Stimulated activated CD4-positive, alpha-beta T cell treated with anti-CD3 and anti-CD28 coated beads, Interleukin-12 subunit alpha, Interleukin-12 subunit beta, amount 100 ng/mL, for 4 hours (primary cell): ENCODE measurements around the gene SNN.

Experiments used
- DNase-seq: peaks from one replicate; pipeline ENCODE4 v3.0.0-alpha.2; 2020

SNN gene

DNA sequence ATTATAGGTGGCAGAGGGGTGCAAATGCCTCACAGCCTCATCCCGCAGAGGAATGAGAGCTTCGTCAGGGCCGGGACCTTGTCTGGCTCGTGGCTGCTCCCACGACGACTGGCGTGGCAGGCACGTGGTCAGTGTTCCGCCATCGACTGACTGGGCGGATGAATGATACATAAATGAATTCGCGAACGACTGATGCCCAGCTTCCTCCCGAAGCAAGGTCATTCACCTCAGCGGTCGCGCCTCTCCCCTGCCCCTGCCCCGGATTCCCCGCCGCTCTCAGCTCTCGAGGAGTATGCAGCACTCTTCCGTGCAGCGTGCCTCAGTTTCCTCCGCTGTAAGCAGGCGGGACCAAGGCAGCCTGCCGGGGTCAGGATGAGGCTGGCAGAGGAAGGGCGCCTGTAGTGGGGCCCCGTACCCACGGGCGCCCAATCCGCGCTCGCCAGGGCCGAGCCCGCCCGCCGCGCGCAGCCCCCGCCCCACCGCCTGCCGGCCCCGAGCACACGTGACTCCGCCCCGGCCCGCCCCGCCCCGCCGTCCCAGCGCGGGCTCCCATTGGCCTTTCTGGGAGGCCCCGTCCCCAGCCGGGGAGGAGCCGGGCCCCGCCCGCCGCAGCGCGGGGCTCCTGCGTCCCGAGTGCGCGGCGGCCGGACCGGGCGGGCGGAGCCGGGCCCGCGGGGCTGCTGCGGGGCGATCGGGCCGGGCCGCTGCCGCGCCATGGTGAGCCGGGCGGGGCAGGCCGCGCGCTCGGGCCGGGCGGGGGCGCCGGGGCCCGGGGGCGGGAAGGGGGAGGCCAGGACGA lies at the start of gene SNN:
TSS of gene SNN (plus strand) at position 632 of the 799 bp plus-strand sequence. CDS start 7,605 bp downstream, outside the sequence.
- DNase-seq: peak; percentile 88

- DNase-seq: no peak
These were observed 48.9 kb upstream of the SNN start for GRCh38 chr16:11619327-11619851.

DNA sequence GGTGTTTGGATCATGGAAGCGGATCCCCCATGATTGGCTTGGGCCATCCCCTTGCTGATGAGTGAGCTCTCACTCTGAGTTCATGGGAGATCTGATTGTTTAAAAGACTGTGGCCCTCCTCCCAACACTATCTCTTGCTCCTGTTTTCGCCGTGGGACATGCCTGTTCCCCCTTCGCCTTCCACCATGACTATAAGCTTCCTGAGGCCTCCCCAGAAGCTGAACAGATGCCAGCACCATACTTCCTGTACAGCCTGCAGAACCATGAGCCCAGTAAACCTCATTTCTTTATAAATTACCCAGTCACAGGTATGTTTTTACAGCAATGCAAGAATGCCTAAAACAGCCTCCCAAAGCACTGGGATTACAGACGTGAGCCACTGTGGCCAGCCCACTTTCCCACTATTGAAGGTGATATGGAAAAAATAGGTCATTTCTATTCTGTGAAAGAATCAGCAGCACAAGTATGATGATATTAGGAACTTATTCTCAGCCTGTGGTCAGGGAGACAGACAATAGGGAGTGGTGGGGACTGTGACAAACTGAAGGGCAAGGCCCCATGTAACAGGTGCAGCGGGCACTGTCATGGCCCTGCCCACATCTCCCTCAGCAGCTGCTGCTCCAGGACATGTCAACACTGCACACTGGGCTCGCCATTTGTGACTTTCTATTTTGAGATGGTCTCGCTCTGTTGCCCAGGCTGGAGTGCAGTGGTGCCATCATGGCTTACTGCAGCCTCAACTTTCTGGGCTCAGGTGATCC lies 47.8 kb upstream of the SNN start:
- DNase-seq: no peak

- DNase-seq: no peak
These were observed 46.7 kb upstream of the SNN start for GRCh38 chr16:11621539-11621919.

GRCh38 chr16:11621920-11622651 lies 46.2 kb upstream of the SNN start:
- DNase-seq: peak; percentile 23

DNA sequence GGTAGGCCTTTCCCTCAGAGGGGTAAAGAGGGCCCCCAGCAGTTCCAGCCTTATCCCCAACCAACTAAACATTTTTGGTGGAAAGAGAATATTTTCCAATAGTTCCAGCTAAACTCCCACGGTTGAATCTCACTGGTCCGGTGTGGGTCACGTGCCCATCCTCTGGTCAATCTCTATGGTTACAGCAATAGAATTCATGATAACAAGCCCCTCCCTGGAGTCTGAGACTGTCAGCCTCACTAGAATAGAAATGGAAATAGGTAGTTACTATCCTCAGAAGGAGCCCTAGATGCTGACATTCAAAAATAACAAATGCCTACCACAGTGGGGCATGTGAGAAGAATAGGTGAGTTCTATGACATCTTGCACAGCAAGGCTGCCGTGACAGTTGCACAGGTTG lies 44.0 kb upstream of the SNN start:
- no peak for DNase-seq

- DNase-seq: no peak
These were observed 43.3 kb upstream of the SNN start for GRCh38 chr16:11624636-11625607.

DNA sequence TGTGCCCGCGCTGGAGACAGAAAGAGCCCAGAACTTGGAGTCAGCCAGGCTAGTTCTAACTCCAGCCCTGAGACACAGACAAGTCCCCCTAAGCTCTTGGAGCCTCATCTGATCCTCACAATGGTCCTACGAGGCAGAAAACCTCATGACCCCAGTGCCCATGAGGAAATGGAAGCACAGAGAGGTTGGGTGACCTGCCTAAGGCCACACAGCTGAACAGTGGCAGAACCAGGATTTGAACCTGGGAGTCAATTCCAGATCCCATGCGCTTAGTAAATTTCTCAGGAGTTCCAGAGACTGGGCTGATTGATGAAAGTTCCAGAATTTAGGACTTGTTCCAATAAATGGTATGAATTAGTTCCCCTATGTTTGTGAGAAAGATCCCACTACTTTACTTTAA lies 42.5 kb upstream of the SNN start:
- no peak for DNase-seq

DNA sequence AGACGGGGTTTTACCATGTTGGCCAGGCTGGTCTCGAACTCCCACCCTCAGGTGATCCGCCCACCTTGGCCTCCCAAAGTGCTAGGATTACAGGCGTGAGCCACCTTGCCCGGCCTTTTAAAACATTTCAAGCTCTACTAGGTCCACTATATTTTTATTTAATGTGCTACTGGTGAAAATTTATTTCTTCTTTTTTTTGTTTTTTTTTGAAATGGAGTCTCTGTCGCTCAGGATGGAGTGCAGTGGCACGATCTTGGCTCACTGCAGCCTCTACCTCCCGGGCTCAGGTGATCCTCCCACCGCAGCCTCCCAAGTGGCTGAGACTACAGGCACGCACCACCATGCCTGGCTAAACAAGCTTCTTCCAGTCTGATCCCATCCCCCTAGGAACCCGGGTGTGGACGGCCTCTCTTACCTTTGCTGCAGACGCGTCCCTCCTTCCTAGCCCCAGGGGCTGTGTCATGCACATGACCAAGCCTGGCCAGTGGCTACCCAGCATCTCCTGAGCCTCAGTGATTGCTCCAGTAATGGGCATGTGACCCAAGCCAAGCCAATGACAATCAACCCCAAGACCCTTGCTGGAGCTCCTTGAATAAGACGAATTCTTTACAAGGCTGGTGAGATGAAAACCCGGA lies 41.5 kb upstream of the SNN start:
- DNase-seq: no peak

DNA sequence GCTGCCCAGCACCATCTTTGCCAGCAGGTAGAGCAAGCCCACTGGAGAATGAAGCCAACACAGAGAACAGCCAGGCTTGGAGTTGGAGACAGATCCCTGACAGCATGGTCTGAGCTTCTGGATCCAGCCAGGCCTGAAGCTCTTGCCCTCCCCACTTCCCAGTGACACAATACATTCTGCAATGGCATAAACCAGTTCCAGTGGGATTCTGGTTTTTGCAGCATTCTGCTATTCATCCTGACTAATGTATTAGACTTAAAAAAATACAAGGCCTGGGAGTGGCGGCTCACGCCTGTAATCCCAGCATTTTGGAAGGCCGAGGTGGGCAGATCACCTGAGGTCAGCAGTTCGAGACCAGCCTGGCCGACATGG lies 41.0 kb upstream of the SNN start:
- no peak for DNase-seq

- no peak for DNase-seq
These were observed 40.3 kb upstream of the SNN start for GRCh38 chr16:11627822-11628457.

DNA sequence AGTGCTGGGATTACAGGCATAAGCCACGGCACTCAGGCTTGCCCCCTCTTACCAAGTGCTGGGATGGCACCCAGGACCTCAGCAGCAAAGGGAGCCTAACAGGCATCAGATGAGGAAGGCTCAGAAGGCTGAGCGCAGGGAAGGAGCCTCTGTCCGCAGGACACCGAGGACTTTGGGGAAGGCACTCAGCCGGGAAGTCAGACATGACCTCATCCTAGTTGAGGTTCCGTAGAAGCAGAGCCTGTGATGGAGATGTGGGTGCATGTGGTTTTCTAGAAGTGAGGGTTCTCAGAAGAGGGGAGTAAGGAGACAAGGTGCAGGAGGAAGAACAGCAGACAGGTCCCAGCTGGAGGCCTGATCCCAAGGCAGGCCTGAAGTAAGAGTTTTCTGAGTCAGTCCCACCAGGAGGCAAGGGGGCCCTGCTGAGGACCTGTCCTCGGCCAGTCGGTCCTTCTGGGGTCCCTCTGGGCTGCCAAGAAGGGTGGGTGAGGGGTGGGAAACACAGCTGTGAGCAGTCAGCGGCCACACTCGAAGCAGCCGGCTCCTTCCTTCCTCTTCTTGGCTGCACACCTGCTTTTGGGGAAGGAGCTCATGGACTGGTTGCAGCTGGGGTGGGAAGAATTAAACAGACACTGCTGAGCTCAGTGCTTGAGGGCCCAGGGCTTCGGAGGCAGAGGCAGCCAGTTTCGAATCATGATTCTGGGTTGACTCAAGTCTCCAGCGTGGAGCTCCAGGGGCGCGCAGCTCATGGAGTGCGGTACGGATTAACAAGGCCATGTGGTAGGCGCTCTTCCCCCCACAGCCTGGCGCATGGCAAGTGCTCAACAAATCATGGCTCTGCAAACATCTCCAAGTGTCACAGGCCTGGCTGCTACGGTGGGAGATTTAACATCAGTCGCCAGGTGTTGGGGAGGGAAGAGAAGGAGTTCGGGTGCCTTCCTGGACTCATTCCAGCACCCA lies 38.9 kb upstream of the SNN start:
- no peak for DNase-seq

GRCh38 chr16:11630046-11630767 lies 38.0 kb upstream of the SNN start:
- DNase-seq: no peak

DNA sequence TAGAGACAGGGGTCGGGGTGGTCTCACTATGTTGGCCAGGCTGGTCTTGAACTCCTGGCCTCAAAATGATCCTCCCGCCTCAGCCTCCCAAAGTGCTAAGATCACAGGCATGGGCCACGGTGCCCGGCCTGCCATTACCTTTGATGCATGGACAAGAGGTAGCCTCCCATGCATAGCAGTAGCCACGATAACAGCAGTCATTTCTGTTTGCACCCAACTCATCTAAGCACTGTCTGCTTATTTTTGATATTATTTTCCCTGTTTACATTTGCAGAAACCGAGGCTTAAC lies 37.5 kb upstream of the SNN start:
- no peak for DNase-seq

GRCh38 chr16:11631214-11631613 lies 37.0 kb upstream of the SNN start:
- no peak for DNase-seq

- DNase-seq: no peak
These were observed 35.8 kb upstream of the SNN start for GRCh38 chr16:11632455-11632939.

GRCh38 chr16:11633113-11633512 lies 35.1 kb upstream of the SNN start:
- no peak for DNase-seq

- DNase-seq: no peak
These were observed 33.9 kb upstream of the SNN start for GRCh38 chr16:11634312-11634711.

DNA sequence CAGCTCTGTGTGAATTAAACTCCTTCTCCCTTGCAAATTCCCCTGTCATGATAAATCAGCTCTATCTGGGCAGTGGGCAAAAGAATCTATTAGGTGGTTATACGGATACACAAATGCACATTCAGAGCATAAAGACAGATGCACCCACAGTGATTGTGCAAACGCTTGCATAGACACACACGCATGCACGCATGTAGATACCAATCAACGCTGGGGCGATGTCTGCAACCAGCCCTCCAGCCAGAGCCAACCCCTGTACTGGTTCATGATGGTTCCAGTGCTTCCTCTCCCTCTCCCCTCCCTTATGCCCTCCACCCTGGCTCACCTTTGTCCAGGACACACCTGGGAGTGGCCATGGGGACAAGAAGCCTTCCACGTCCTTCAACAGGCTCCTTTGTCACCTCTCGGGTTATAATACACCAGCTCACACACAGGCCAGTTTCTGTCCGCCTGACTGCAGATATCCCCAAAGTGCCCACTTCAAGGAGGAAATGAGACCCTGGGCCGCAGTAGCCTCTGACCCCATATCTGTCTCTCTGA lies 33.1 kb upstream of the SNN start:
- no peak for DNase-seq
